Small intestine (tissue), 16 donors: ENCODE measurements around the gene SPATC1L. TPM values are rescaled to one million over a fixed set of nuclear protein-coding genes. Genes with fewer than 3 reads are reported as not detected.

Source experiments
- DNase-seq, 2 donors: peaks; one replicate each; pipeline versions ENCODE4 v3.0.0 to v3.0.0-alpha.2; 2013
- FAIRE-seq: peaks from 2 replicates; lab custom pipeline; 2012; peaks lifted over from hg19 to GRCh38; lab: Jason Lieb, UNC
- H3K27ac ChIP-seq, 3 donors: one replicate each; pipeline ENCODE4 v1.5.1; 2013; ENCODE audit warnings: low read length in 2 of 3, mild to moderate bottlenecking in 2 of 3, control low read depth in 1 of 3, inconsistent platforms in 1 of 3, low read depth in 1 of 3, moderate library complexity in 1 of 3
- H3K27me3 ChIP-seq, 3 donors: one replicate each; pipeline ENCODE4 v1.6.1; 2013; ENCODE audit warnings: low read length in 3 of 3, inconsistent platforms in 1 of 3; ENCODE audit not compliant: control insufficient read depth in 3 of 3, insufficient read depth in 3 of 3
- H3K36me3 ChIP-seq, 3 donors: one replicate each; pipeline ENCODE4 v1.6.1; 2013; ENCODE audit warnings: low read length in 3 of 3, inconsistent platforms in 1 of 3, low read depth in 1 of 3, mild to moderate bottlenecking in 1 of 3, moderate library complexity in 1 of 3; ENCODE audit not compliant: control insufficient read depth in 3 of 3, insufficient read depth in 2 of 3
- H3K4me1 ChIP-seq, 3 donors: one replicate each; pipeline ENCODE4 v1.6.1; 2013; ENCODE audit warnings: low read length in 2 of 3, inconsistent platforms in 1 of 3, low read depth in 1 of 3, mild to moderate bottlenecking in 1 of 3, moderate library complexity in 1 of 3; ENCODE audit not compliant: control insufficient read depth in 3 of 3, insufficient read depth in 2 of 3
- H3K4me3 ChIP-seq, 3 donors: one replicate each; pipeline ENCODE4 v1.5.1; 2013; ENCODE audit warnings: low read length in 3 of 3, control low read depth in 1 of 3, inconsistent platforms in 1 of 3, low read depth in 1 of 3, mild to moderate bottlenecking in 1 of 3, moderate library complexity in 1 of 3
- H3K9me3 ChIP-seq, 2 donors: one replicate each; pipeline ENCODE4 v1.6.1; 2013; ENCODE audit warnings: low read depth in 1 of 2, low read length in 1 of 2; ENCODE audit not compliant: control insufficient read depth in 2 of 2, insufficient read depth in 1 of 2
- WGBS, 3 donors: extraction: QIAGEN DNeasy Blood & Tissue Kit; methylation state at CpG; one replicate each; pipeline ENCODE4 v1.1.7; 2013; 5-methylcytosine and 5-hydroxymethylcytosine counted together
- long read RNA-seq, 10 donors: transcript quantifications; one replicate each; lab custom pipeline, GENCODE V29; 2026
- polyA plus RNA-seq, 4 donors: library from polyadenylated mRNA; stranded (reverse) in 3 of 4; unstranded in 1 of 4; fragments of 200-250 nt in 3 of 4; fragments of 120-200 nt in 1 of 4; gene quantifications; one replicate each; pipeline versions ENCODE4 v1.2.1 to v1.2.3, GENCODE V29; 2013
- donor health status: healthy with polysubstance abuse.
- donor health status: control.
- donor health status: control.
- donor health status: Bipolar disorder and iron deficiency.
- donor health status: healthy.

The SPATC1L gene
- 10 to 100 TPM in 2 of 4 donors, 1 to 10 TPM in 2; 2.9 to 12.6 (median 8.2) TPM for polyA plus RNA-seq
- long read RNA-seq, donor 1, transcript SPATC1L-202 (4 exons, 1,182 nt): major isoform, 6 of 6 reads
- long read RNA-seq, donor 1, partial matches to known transcripts: 0 of 6 reads
- long read RNA-seq, donor 1, other reads (novel, unspliced or antisense): 0 of 6 reads
- long read RNA-seq, donor 2, partial matches to known transcripts: 0 of 1 reads
- long read RNA-seq, donor 2, other reads (novel, unspliced or antisense): 0 of 1 reads
- long read RNA-seq, donor 3, transcript SPATC1L-202 (4 exons, 1,182 nt): major isoform, 7 of 7 reads
- long read RNA-seq, donor 3, partial matches to known transcripts: 0 of 7 reads
- long read RNA-seq, donor 3, other reads (novel, unspliced or antisense): 0 of 7 reads
- long read RNA-seq, donor 4: 0 reads
- long read RNA-seq, donor 5, partial matches to known transcripts: 0 of 3 reads
- long read RNA-seq, donor 5, other reads (novel, unspliced or antisense): 0 of 3 reads
- long read RNA-seq, donor 6, partial matches to known transcripts: 0 of 2 reads
- long read RNA-seq, donor 6, other reads (novel, unspliced or antisense): 0 of 2 reads
- long read RNA-seq, donor 7, transcript SPATC1L-202 (4 exons, 1,182 nt): major isoform, 15 of 15 reads
- long read RNA-seq, donor 7, partial matches to known transcripts: 0 of 15 reads
- long read RNA-seq, donor 7, other reads (novel, unspliced or antisense): 0 of 15 reads
- long read RNA-seq, donor 8, partial matches to known transcripts: 0 of 4 reads
- long read RNA-seq, donor 8, other reads (novel, unspliced or antisense): 0 of 4 reads
- long read RNA-seq, donor 9, partial matches to known transcripts: 0 of 2 reads
- long read RNA-seq, donor 9, other reads (novel, unspliced or antisense): 0 of 2 reads
- long read RNA-seq, donor 10, partial matches to known transcripts: 0 of 3 reads
- long read RNA-seq, donor 10, other reads (novel, unspliced or antisense): 0 of 3 reads

GRCh38 chr21:46183910-46184624, at the start of gene SPATC1L:
Gene SPATC1L, minus strand, starts transcription at chr21:46184459. Its CDS starts 1,643 bp downstream, at chr21:46182816.
- Histone ChIP-seq H3K27me3 (no peaks in the 10 kb centered on the region), H3K4me3 (peak within 1 kb of the TSS; percentile 45 to 70 (median 63)), H3K4me1 (peaks cover 0 to 3% (median 0%) of the 10 kb centered on the region in 3 donors), H3K9me3 (no peaks in the 10 kb centered on the region), H3K27ac (peak within 1 kb of the TSS; percentile 52 to 86 (median 82)), H3K36me3 (peaks cover 0 to 5% (median 0%) of the 10 kb centered on the region in 3 donors)
- FAIRE-seq (no peak), DNase-seq (peak; percentile 45 to 85)
- WGBS, 3 donors: 2 to 19% (median 4%) methylated on average over 20 to 22 of the region's 24 CpGs

GRCh38 chr21:46229923-46230260, 45.6 kb upstream of the SPATC1L start:
- no peak overlapping the region for H3K27ac ChIP-seq
- H3K9me3 ChIP-seq: peaks cover 0 to 2% of the 10 kb centered on the region in 2 donors
- H3K4me1 ChIP-seq: peaks cover 0 to 15% (median 5%) of the 10 kb centered on the region in 3 donors
- H3K36me3 ChIP-seq: peaks cover 0 to 13% (median 4%) of the 10 kb centered on the region in 3 donors
- FAIRE-seq (no peak), DNase-seq (no peak)
- 78 to 88% (median 81%) methylated on average over 6 of the region's 6 CpGs for WGBS, 3 donors
- H3K4me3 ChIP-seq: peak overlapping the region; percentile 59 to 70 (median 62)
- H3K27me3 ChIP-seq: no peaks in the 10 kb centered on the region

GRCh38 chr21:46229133-46229922, 45.1 kb upstream of the SPATC1L start:
- FAIRE-seq: no peak
- H3K4me1 ChIP-seq: peaks cover 0 to 15% (median 5%) of the 10 kb centered on the region in 3 donors

GRCh38 chr21:46228345-46229051, 44.2 kb upstream of the SPATC1L start, which contains the start of gene LSS:
Gene LSS, minus strand, starts transcription at chr21:46228774. Its CDS starts 29 bp downstream, at chr21:46228745.
- peak; percentile 98 to 99 for DNase-seq
- H3K4me1 ChIP-seq: peaks cover 0 to 15% (median 5%) of the 10 kb centered on the region in 3 donors
- no peak for FAIRE-seq
- peak within 1 kb of the TSS; percentile 62 to 91 (median 73) for H3K27ac ChIP-seq
- H3K36me3 ChIP-seq: peaks cover 0 to 8% (median 0%) of the 10 kb centered on the region in 3 donors
- H3K4me3 ChIP-seq: peak within 1 kb of the TSS; percentile 75 to 96 (median 82)
- peaks cover 0 to 2% of the 10 kb centered on the region in 2 donors for H3K9me3 ChIP-seq
- no peaks in the 10 kb centered on the region for H3K27me3 ChIP-seq
- WGBS, 3 donors: 0 to 1% (median 1%) methylated on average over 53 to 77 of the region's 77 CpGs

More at GRCh38 chr21:46229133-46229922, 45.1 kb upstream of the SPATC1L start:
- Histone ChIP-seq H3K36me3 (peaks cover 0 to 8% (median 2%) of the 10 kb centered on the region in 3 donors), H3K27ac (peak overlapping the region in 2 of 3 donors; percentile 33 to 60), H3K27me3 (no peaks in the 10 kb centered on the region), H3K9me3 (peaks cover 0 to 2% of the 10 kb centered on the region in 2 donors), H3K4me3 (peak overlapping the region; percentile 59 to 70 (median 62))
- 2 to 3% (median 2%) methylated on average over 35 to 71 of the region's 72 CpGs for WGBS, 3 donors
- DNase-seq: peak; percentile 4 to 80

GRCh38 chr21:46227811-46228344, 43.6 kb upstream of the SPATC1L start:
- Histone ChIP-seq H3K27ac (peak overlapping the region; percentile 62 to 91 (median 73)), H3K9me3 (peaks cover 0 to 2% of the 10 kb centered on the region in 2 donors), H3K4me1 (peaks cover 0 to 15% (median 5%) of the 10 kb centered on the region in 3 donors), H3K4me3 (peak overlapping the region; percentile 75 to 96 (median 82)), H3K27me3 (no peaks in the 10 kb centered on the region), H3K36me3 (peaks cover 0 to 8% (median 0%) of the 10 kb centered on the region in 3 donors)
- no peak for FAIRE-seq
- WGBS, 3 donors: 0 to 3% (median 1%) methylated on average over 19 to 20 of the region's 20 CpGs
- peak in 1 of 2 donors; percentile 24 for DNase-seq

GRCh38 chr21:46226920-46227599, 42.8 kb upstream of the SPATC1L start:
- Histone ChIP-seq H3K9me3 (peaks cover 0 to 2% of the 10 kb centered on the region in 2 donors), H3K27me3 (no peaks in the 10 kb centered on the region), H3K27ac (peak overlapping the region in 2 of 3 donors; percentile 7 to 27), H3K4me3 (peak overlapping the region in 2 of 3 donors; percentile 2 to 75), H3K4me1 (peaks cover 0 to 15% (median 5%) of the 10 kb centered on the region in 3 donors), H3K36me3 (peaks cover 0 to 16% (median 0%) of the 10 kb centered on the region in 3 donors)
- peak; percentile 26 to 37 for DNase-seq
- 37 to 62% (median 46%) methylated on average over 4 of the region's 4 CpGs for WGBS, 3 donors
- FAIRE-seq: no peak
